CD4-positive, alpha-beta T cell treated with Interferon gamma for 1 hour (primary cell): ENCODE results near the gene CCNA1.

Source experiments
- DNase-seq: peaks from one replicate; pipeline ENCODE4 v3.0.0-alpha.2; 2020

CCNA1 gene

DNA sequence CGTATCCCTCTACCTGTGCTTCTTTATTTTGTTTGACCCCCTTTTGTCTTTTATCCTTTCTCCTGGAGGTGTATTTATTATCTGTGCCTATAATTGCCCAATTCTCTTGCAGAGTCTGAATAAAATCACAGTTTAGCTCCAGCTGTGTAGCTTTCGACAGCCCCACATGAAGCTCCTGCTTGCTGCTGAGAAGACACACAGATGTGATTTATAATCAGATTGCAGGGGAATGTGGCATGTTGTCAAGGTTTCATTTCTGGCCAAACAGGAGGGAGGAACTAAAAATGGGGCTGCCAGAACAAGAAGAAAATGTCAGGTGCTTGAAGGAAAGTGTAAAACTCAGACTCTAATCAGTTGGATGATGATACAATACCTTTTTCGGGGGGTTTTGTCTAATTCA lies 22.7 kb downstream of the CCNA1 start:
- DNase-seq, result no peak

DNA sequence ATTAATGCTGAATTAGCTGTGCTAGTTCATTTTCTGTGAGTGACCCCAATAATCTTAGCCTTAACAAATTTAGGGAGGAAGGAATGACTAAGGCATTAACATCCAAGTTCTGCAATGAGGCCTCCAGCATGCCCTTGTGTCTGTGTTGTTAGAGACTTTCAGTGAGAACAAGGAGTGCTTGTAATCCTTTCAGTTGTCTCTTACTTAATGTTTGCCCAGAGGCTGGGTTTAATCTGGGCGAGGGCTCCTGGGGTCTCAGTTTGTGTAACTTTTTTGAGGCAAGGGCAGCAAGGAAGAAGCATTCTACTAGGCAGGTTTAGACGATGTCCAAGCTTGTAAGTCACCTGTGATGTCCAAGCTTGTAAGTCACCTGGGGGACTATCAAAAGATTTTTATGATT lies 24.3 kb downstream of the CCNA1 start:
- no peak for DNase-seq

DNA sequence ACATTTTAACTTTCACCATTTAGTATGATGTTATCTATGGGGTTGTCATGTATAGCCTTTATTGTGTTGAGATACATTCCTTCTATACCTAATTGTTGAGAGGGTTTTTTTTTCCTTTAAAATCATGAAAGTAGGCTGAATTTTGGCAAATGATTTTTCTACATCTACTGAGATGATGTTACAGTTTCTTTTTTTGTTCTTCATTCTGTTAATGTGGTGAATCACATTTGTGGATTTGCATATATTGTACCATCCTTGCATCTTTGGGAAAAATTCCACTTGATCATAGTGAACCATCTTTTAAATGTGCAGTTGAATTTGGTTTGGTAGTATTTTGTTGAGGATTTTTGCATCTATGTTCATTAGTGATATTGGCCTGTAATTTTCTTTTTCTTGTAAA lies 29.2 kb downstream of the CCNA1 start:
- no peak for DNase-seq

DNA sequence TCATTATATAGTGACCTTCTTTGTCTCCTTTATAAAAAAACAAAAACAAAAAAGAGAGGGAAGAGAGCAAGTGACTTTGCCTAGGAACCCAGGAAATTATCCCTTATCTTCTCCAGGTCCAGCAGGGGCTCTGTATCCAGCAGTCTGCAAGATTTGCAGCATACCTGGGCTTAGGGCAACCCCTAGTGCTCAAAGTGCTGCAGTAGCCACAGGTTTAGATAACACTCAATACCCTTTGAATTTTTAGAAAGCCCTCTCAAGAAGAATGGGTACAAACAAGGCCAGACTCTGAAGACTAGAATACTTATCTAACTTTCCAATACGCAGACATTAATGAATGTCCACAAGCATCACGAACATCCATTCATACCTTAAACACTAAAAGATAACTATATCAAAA lies 43.2 kb downstream of the CCNA1 start:
- DNase-seq, result no peak

DNA sequence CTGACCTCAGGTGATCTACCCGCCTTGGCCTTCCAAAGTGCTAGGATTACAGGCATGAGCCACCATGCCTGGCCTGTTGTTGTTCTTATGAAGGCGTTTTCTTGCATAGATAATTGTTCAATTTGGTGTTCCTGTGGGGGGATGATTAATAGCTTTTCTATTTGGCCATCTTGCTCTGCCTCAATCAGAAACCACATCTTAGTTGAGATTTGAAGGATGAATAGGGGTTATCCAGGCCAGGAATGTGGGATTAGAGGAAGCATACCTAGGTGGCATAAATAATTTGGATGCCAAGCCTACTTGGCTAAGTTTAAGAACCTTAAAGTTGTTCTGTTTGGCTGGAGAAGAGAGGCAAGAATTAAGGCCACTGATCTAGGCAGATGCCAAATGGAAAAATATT lies 44.4 kb downstream of the CCNA1 start:
- no peak for DNase-seq

DNA sequence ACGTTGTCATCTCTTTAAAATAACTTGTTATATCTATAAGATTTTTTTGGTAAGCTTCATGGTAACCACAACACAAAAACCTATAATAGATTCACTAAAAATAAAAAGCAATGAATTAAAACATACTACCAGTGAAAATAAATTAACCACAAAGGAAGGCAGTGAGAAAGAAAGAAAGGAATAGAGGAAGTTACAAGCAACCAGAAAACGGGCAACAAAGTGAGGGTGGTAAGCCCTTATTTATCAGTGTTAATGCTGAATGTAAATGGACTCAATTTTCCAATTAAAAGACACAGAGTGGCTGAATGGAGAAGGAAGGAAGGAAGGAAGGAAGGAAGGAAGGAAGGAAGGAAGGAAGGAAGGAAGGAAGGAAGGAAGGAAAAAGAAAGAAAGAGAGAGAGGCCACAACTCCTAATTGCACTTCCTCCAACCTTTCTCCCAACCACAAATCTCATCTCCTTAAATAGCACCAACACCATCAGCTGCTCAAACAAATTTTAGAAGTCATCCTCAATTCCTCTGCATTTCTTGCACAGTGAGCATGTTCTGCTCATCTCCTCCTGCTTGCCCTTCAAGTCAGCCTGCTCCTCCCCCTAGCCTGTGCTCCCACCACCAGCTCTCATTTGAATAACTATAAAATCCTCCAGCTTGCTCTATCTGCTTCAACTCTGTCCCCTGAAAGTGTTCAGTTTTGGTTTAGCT lies 48.6 kb downstream of the CCNA1 start:
- no peak for DNase-seq

DNA sequence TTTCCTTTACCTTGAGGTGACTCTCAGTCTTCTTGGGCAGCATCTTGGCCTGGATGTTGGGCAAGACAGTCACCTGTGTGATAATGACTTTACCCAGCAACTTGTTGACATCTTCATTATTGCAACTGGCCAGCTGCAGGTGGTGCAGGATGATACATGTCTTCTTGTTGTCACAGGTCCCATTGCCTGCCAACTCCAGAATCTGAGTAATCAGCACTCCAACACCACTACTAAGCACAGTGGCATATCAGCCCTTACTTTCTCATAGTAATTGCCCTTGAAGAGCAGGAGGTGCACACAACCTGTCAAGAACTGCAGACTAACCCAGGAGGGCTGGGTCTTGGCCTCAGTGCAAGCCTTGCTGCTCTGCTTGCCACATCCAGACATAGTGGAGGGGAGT lies 57.8 kb downstream of the CCNA1 start:
- no peak for DNase-seq
